Right cardiac atrium (tissue), 5 donors: ENCODE data around the gene CAPN15. TPM values are rescaled to one million over a fixed set of nuclear protein-coding genes. Genes with fewer than 3 reads are reported as not detected.
"Not testable (repeated sequence)": the region's sequence is repeated elsewhere in the genome, so short reads cannot be mapped to it uniquely, and the experiment has no call there.

Source experiments
- ATAC-seq, 2 donors: fragments of 200-7000 bp; cut with Tn5 transposase; one replicate each; pipeline versions ENCODE4 v1.8.0 to v1.9.1; 2020; ENCODE audit warnings: moderate library complexity in 2 of 2, mild to moderate bottlenecking in 1 of 2
- DNase-seq, 3 donors: peaks; one replicate each; pipeline ENCODE4 v3.0.0-alpha.2; 2020
- H3K27ac ChIP-seq: one replicate; pipeline ENCODE4 v1.5.1; 2013; ENCODE audit warnings: mild to moderate bottlenecking, low read length, control low read depth, moderate library complexity
- H3K27me3 ChIP-seq: one replicate; pipeline ENCODE4 v1.6.1; 2013; ENCODE audit not compliant: control insufficient read depth, insufficient read depth
- H3K4me1 ChIP-seq: one replicate; pipeline ENCODE4 v1.6.1; 2013; ENCODE audit warnings: low read length; ENCODE audit not compliant: control insufficient read depth, insufficient read depth
- H3K4me3 ChIP-seq: one replicate; pipeline ENCODE4 v1.5.1; 2013; ENCODE audit warnings: low read length, control low read depth
- H3K9me3 ChIP-seq: one replicate; pipeline ENCODE4 v1.6.1; 2013; ENCODE audit warnings: low read length; ENCODE audit not compliant: control insufficient read depth
- WGBS: extraction: QIAGEN DNeasy Blood & Tissue Kit; methylation state at CpG from one replicate; pipeline ENCODE4 v1.1.7; 2013; 5-methylcytosine and 5-hydroxymethylcytosine counted together
- intact Hi-C, 4 donors: fragments of 100-400 bp; cut with DNase I; formaldehyde crosslinking; loops; one replicate each; pipeline versions ENCODE4 v1.11.0 to v1.14.0; 2022 to 2023
- long read RNA-seq, 4 donors: library from polyadenylated mRNA; unstranded; transcript quantifications; one replicate each; pipeline ENCODE4 v2.0.0, GENCODE V29; 2020 to 2021
- polyA plus RNA-seq: library from polyadenylated mRNA; stranded (reverse); fragments of 200-250 nt; gene quantifications from one replicate; pipeline ENCODE4 v1.2.3, GENCODE V29; 2013
- total RNA-seq, 4 donors: library from RNA; stranded (reverse); fragmentation: NEBNext Ultra II Directional; extraction: Animal tissue kit (Norgen Biotek cat#: 25700); gene quantifications; one replicate each; pipeline ENCODE4 v1.2.1, GENCODE V29; 2021
- donor health status: healthy with polysubstance abuse.
- donor health status: DM: no; HTN: yes; CAD: no.
- donor health status: DM: no; HTN: no; CAD: no.
- donor health status: DM: no; HTN: yes; CAD: no; lungs with severe emphysema.
- donor health status: DM: yes; HTN: yes; CAD: no.

The CAPN15 gene
- total RNA-seq = 10 to 100 TPM; 15.4 to 22.1 (median 19.6) TPM
- 16.9 TPM for polyA plus RNA-seq
- long read RNA-seq, donor 1, partial matches to known transcripts = 7 of 18 reads
- long read RNA-seq, donor 1, other reads (novel, unspliced or antisense) = 10 of 18 reads
- long read RNA-seq, donor 2, partial matches to known transcripts = 6 of 12 reads
- long read RNA-seq, donor 2, other reads (novel, unspliced or antisense) = 6 of 12 reads
- long read RNA-seq, donor 3, partial matches to known transcripts = 2 of 5 reads
- long read RNA-seq, donor 3, other reads (novel, unspliced or antisense) = 3 of 5 reads
- long read RNA-seq, donor 4, partial matches to known transcripts = 2 of 4 reads
- long read RNA-seq, donor 4, other reads (novel, unspliced or antisense) = 2 of 4 reads

GRCh38 chr16:527015-527903 is at the start of gene CAPN15:
Gene CAPN15, plus strand, starts transcription at chr16:527712. Its CDS starts 19,127 bp downstream, at chr16:546839.
- H3K4me1 ChIP-seq = peaks cover 18% of the 10 kb centered on the region
- peak within 1 kb of the TSS; percentile 95 for H3K27ac ChIP-seq
- intact Hi-C loops = loop anchor here in 1 of 4 donors (5.0 kb wide), 1 partner anchor 130 kb away; the partner anchor contains the start of gene NME4
- H3K4me3 ChIP-seq = peak within 1 kb of the TSS; percentile 86
- H3K9me3 ChIP-seq = no peaks in the 10 kb centered on the region
- ATAC-seq = peak; percentile 89 to 92
- WGBS = under 1% methylated on average over 128 of the region's 129 CpGs
- H3K27me3 ChIP-seq = no peaks in the 10 kb centered on the region
- peak; percentile 91 to 96 (median 96) for DNase-seq

- H3K4me3 ChIP-seq, H3K9me3 ChIP-seq, H3K27ac ChIP-seq, intact Hi-C loops, H3K4me1 ChIP-seq, H3K27me3 ChIP-seq, DNase-seq, ATAC-seq: not testable (repeated sequence)
- 92% methylated on average over 10 of the region's 10 CpGs for WGBS
These were observed 49.2 kb upstream of the CAPN15 start for GRCh38 chr16:478287-478686.

- no peaks in the 10 kb centered on the region for H3K27me3 ChIP-seq
- ATAC-seq (peak; percentile 24 to 28), DNase-seq (no peak)
- H3K27ac ChIP-seq = no peak overlapping the region
- 87% methylated on average over 31 of the region's 31 CpGs for WGBS
- no peaks in the 10 kb centered on the region for H3K9me3 ChIP-seq
- intact Hi-C loops = no loop called here
- H3K4me3 ChIP-seq = no peak overlapping the region
- H3K4me1 ChIP-seq = no peaks in the 10 kb centered on the region
These were observed 44.9 kb upstream of the CAPN15 start for GRCh38 chr16:482468-483185.

GRCh38 chr16:483341-484075 is 44.0 kb upstream of the CAPN15 start:
- WGBS = 53% methylated on average over 14 of the region's 14 CpGs

GRCh38 chr16:489606-490005 is 37.9 kb upstream of the CAPN15 start:
- no peaks in the 10 kb centered on the region for H3K9me3 ChIP-seq
- no peak overlapping the region for H3K27ac ChIP-seq
- H3K4me3 ChIP-seq = no peak overlapping the region
- DNase-seq = peak in 1 of 3 donors; percentile 18
- intact Hi-C loops = no loop called here
- ATAC-seq = no peak
- H3K27me3 ChIP-seq = no peaks in the 10 kb centered on the region
- no peaks in the 10 kb centered on the region for H3K4me1 ChIP-seq
- 89% methylated on average over 16 of the region's 16 CpGs for WGBS

More at GRCh38 chr16:483341-484075, 44.0 kb upstream of the CAPN15 start:
- H3K27me3 ChIP-seq = no peaks in the 10 kb centered on the region
- no peak overlapping the region for H3K4me3 ChIP-seq
- ATAC-seq (peak; percentile 8 to 17), DNase-seq (peak in 1 of 3 donors; percentile 32)
- H3K4me1 ChIP-seq = no peaks in the 10 kb centered on the region
- intact Hi-C loops = no loop called here
- H3K27ac ChIP-seq = peak overlapping the region; percentile 63
- H3K9me3 ChIP-seq = no peaks in the 10 kb centered on the region

- DNase-seq = peak in 1 of 3 donors; percentile 13
- H3K27ac ChIP-seq = no peak overlapping the region
- 89% methylated on average over 10 of the region's 10 CpGs for WGBS
- H3K9me3 ChIP-seq = no peaks in the 10 kb centered on the region
- ATAC-seq = no peak
- no peak overlapping the region for H3K4me3 ChIP-seq
- H3K4me1 ChIP-seq = no peaks in the 10 kb centered on the region
- intact Hi-C loops = no loop called here
- H3K27me3 ChIP-seq = no peaks in the 10 kb centered on the region
These were observed 36.7 kb upstream of the CAPN15 start for GRCh38 chr16:490768-491167.

- WGBS = 84% methylated on average over 19 of the region's 19 CpGs
- H3K4me1 ChIP-seq = no peaks in the 10 kb centered on the region
- ATAC-seq (no peak), DNase-seq (peak in 1 of 3 donors; percentile 28)
- no peak overlapping the region for H3K4me3 ChIP-seq
- H3K27me3 ChIP-seq = no peaks in the 10 kb centered on the region
- no peaks in the 10 kb centered on the region for H3K9me3 ChIP-seq
- no peak overlapping the region for H3K27ac ChIP-seq
- intact Hi-C loops = no loop called here
These were observed 36.1 kb upstream of the CAPN15 start for GRCh38 chr16:491220-491919.

- intact Hi-C loops = no loop called here
- DNase-seq (peak in 2 of 3 donors; percentile 43 to 78), ATAC-seq (peak; percentile 43 to 44)
- Histone ChIP-seq H3K27me3 (no peaks in the 10 kb centered on the region), H3K4me1 (no peaks in the 10 kb centered on the region), H3K4me3 (no peak overlapping the region), H3K9me3 (no peaks in the 10 kb centered on the region), H3K27ac (no peak overlapping the region)
- 92% methylated on average over 30 of the region's 30 CpGs for WGBS
These were observed 35.2 kb upstream of the CAPN15 start for GRCh38 chr16:492211-492875.

- peak in 1 of 3 donors; percentile 50 for DNase-seq
- H3K27me3 ChIP-seq, H3K4me1 ChIP-seq, H3K9me3 ChIP-seq, H3K27ac ChIP-seq, intact Hi-C loops, ATAC-seq, H3K4me3 ChIP-seq: not testable (repeated sequence)
- WGBS = 90% methylated on average over 15 of the region's 15 CpGs
These were observed 32.8 kb upstream of the CAPN15 start for GRCh38 chr16:494676-495075.
